Mammary epithelial cell (primary cell): ENCODE measurements around the gene TRIM60.

Experiments
- EZH2 ChIP-seq: IDR thresholded peaks from 2 replicates; pipeline ENCODE4 v1.6.1; 2012; ENCODE audit warnings: low read length, inconsistent platforms, borderline replicate concordance
- TF ChIP-seq, protein P1 (sequence below), 2 donors: IDR thresholded peaks in 1 of 2; conservative IDR thresholded peaks in 1 of 2; 2 replicates each; pipeline ENCODE4 v1.5.1; 2011 to 2012; ENCODE audit warnings: inconsistent platforms in 2 of 2, low read length in 2 of 2, mild to moderate bottlenecking in 2 of 2, control low read depth in 1 of 2, low read depth in 1 of 2; ENCODE audit not compliant: insufficient read depth in 1 of 2; ENCODE audit errors: extremely low read depth in 1 of 2

GRCh38 chr4:165006456-165006855 lies 25.3 kb upstream of the TRIM60 start:
- TF ChIP-seq, protein P1, sequence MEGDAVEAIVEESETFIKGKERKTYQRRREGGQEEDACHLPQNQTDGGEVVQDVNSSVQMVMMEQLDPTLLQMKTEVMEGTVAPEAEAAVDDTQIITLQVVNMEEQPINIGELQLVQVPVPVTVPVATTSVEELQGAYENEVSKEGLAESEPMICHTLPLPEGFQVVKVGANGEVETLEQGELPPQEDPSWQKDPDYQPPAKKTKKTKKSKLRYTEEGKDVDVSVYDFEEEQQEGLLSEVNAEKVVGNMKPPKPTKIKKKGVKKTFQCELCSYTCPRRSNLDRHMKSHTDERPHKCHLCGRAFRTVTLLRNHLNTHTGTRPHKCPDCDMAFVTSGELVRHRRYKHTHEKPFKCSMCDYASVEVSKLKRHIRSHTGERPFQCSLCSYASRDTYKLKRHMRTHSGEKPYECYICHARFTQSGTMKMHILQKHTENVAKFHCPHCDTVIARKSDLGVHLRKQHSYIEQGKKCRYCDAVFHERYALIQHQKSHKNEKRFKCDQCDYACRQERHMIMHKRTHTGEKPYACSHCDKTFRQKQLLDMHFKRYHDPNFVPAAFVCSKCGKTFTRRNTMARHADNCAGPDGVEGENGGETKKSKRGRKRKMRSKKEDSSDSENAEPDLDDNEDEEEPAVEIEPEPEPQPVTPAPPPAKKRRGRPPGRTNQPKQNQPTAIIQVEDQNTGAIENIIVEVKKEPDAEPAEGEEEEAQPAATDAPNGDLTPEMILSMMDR (conservative IDR thresholded peaks at IDR 0.05 in 1 of 2, IDR thresholded peaks at IDR 0.05 in 1 of 2; ENCODE audit: extremely low read depth in 1 of 2, insufficient read depth in 1 of 2, low read depth in 1 of 2, low read length in 2 of 2) = no peak
- TF ChIP-seq EZH2 = no peak
